GM12878 (cell line): ENCODE measurements around the gene EYA2. TPM values are rescaled to one million over a fixed set of nuclear protein-coding genes. Genes with fewer than 3 reads are reported as not detected.
A peak's percentile ranks its signal among the peaks of the same experiment; 100 is the strongest.

Experiments
- ATAC-seq: fragments of 200-7000 bp; cut with Tn5 transposase; 3 replicates; pipeline ENCODE4 v1.9.1; 2020; ENCODE audit warnings: mild to moderate bottlenecking, moderate library complexity
- BruUV-seq: library from RNA; stranded (reverse); fragments of 400-500 nt; replicated peaks from 2 replicates; lab custom pipeline; 2021; lab: Mats Ljungman, UMichigan
- CTCF ChIA-PET: fragments of 300-600 bp; sonication (Branson Sonifier 250); formaldehyde crosslinking; extraction: SDS; loops from one replicate; lab custom pipeline; 2021; ENCODE audit warnings: inconsistent platforms; lab: Yijun Ruan, JAX
- POLR2A ChIA-PET: fragments of 350-600 bp; formaldehyde crosslinking; extraction: SDS; loops from one replicate; lab custom pipeline; 2021; ENCODE audit warnings: inconsistent platforms; lab: Charles Lee
- RAD21 ChIA-PET: fragments of 300-600 bp; sonication (Branson Sonifier 250); formaldehyde crosslinking; loops from one replicate; lab custom pipeline; 2023; ENCODE audit warnings: antibody characterized with exemption; ENCODE audit not compliant: unreplicated experiment; lab: Charles Lee
- SMC1A ChIA-PET: fragments of 300-600 bp; sonication (Branson Sonifier 250); formaldehyde crosslinking; loops from one replicate; lab custom pipeline; 2023; ENCODE audit not compliant: unreplicated experiment, uncharacterized antibody; lab: Charles Lee
- DNase-seq: peaks from one replicate; pipeline ENCODE4 v3.0.0-alpha.2; 2011; ENCODE audit warnings: low read depth, low spot score
- FAIRE-seq: peaks from 3 replicates; lab custom pipeline; 2011; peaks lifted over from hg19 to GRCh38; lab: Jason Lieb, UNC
- H2AFZ ChIP-seq: 2 replicates; pipeline ENCODE4 v1.6.0; 2011; ENCODE audit warnings: low read depth, low read length, control low read depth; ENCODE audit not compliant: control insufficient read depth
- H3K27ac ChIP-seq: 2 replicates; pipeline ENCODE4 v1.5.1; 2011; ENCODE audit warnings: control low read depth; ENCODE audit not compliant: control insufficient read depth, insufficient read depth
- H3K27me3 ChIP-seq, 2 experiments: replicated peaks in 1 of 2; 2 replicates each; pipeline versions ENCODE4 v1.6.0 to v1.6.1; 2011; ENCODE audit warnings: low read length in 1 of 2; ENCODE audit not compliant: control insufficient read depth in 2 of 2, insufficient read depth in 2 of 2
- H3K36me3 ChIP-seq, 2 experiments: 2 replicates each; pipeline ENCODE4 v1.5.1; 2011; ENCODE audit warnings: low read length in 1 of 2; ENCODE audit not compliant: control insufficient read depth in 2 of 2, insufficient read depth in 2 of 2
- H3K4me1 ChIP-seq: 2 replicates; pipeline ENCODE4 v1.6.1; 2011; ENCODE audit warnings: mild to moderate bottlenecking, low read length, moderate library complexity, mixed read lengths; ENCODE audit not compliant: control insufficient read depth, insufficient read depth
- H3K4me2 ChIP-seq: 2 replicates; pipeline ENCODE4 v1.6.0; 2011; ENCODE audit warnings: control low read depth; ENCODE audit not compliant: control insufficient read depth, insufficient read depth
- H3K4me3 ChIP-seq: fragments of 200-600 bp; sonication (generic); 2 replicates; pipeline ENCODE4 v1.5.1; 2016
- H3K79me2 ChIP-seq: 2 replicates; pipeline ENCODE4 v1.6.0; 2011; ENCODE audit warnings: low read length; ENCODE audit not compliant: control insufficient read depth, insufficient read depth
- H3K9ac ChIP-seq: 2 replicates; pipeline ENCODE4 v1.8.0; 2011; ENCODE audit warnings: low read length, control low read depth, mixed read lengths; ENCODE audit not compliant: control insufficient read depth, insufficient read depth
- H3K9me3 ChIP-seq: replicated peaks from 3 replicates; pipeline ENCODE4 v1.5.1; 2011; ENCODE audit warnings: mild to moderate bottlenecking, low read length; ENCODE audit not compliant: control insufficient read depth, insufficient read depth
- H4K20me1 ChIP-seq: 2 replicates; pipeline ENCODE4 v1.6.0; 2011; ENCODE audit not compliant: control insufficient read depth, insufficient read depth
- ETV6 ChIP-seq, 2 experiments: fragments of 450-650 bp in 1 of 2; IDR thresholded peaks in 1 of 2; conservative IDR thresholded peaks in 1 of 2; 2 replicates each; pipeline ENCODE4 v1.6.1; 2014; ENCODE audit warnings: antibody characterized with exemption in 1 of 2, borderline replicate concordance in 1 of 2, low read depth in 1 of 2, mild to moderate bottlenecking in 1 of 2, moderate library complexity in 1 of 2
- NKRF ChIP-seq: fragments of 450-650 bp; conservative IDR thresholded peaks from 2 replicates; pipeline ENCODE4 v1.6.1; 2017; ENCODE audit warnings: mild to moderate bottlenecking, moderate library complexity
- WGBS: methylation state at CpG from one replicate; pipeline ENCODE4 v1.1.6; 2016; ENCODE audit warnings: low lambda C conversion rate; ENCODE audit not compliant: insufficient replicate concordance, insufficient coverage; ENCODE audit errors: missing lambda C conversion rate; 5-methylcytosine and 5-hydroxymethylcytosine counted together
- in situ Hi-C: fragments of 300-500 bp; cut with MboI; formaldehyde crosslinking; loops from 9 replicates; pipeline ENCODE4 v1.14.3; 2018; ENCODE audit warnings: mixed read lengths
- intact Hi-C: fragments of 100-400 bp; cut with micrococcal nuclease; formaldehyde crosslinking; loops from one replicate; pipeline ENCODE4 v1.14.2; 2022; ENCODE audit not compliant: unreplicated experiment
- polyA plus RNA-seq, 11 experiments: library from polyadenylated mRNA; depleted of rRNA in 4 of 11; unstranded in 6 of 11; stranded (reverse) in 5 of 11; fragments of >200 nt; fragmentation: Nextera tagmentation in 4 of 11; fragmentation: Illumina TruSeq in 1 of 11; extraction: Ambion mirVana in 4 of 11; extraction: Trizol in 1 of 11; gene quantifications; 1 replicate in 1 of 11; 2 replicates in 10 of 11; pipeline versions ENCODE4 v1.2.1 to v1.2.3, GENCODE V29; 2011 to 2016; ENCODE audit warnings: inconsistent platforms in 2 of 11, missing spikeins in 2 of 11, low read depth in 1 of 11
- total RNA-seq, 4 experiments: library from RNA; depleted of rRNA in 3 of 4; stranded (reverse); fragments of >200 nt in 3 of 4; fragmentation: Illumina TruSeq in 1 of 4; extraction: Trizol in 1 of 4; gene quantifications; 2 replicates each; pipeline versions ENCODE4 v1.2.1 to v1.2.3, GENCODE V29; 2013 to 2021
- TF ChIP-seq, protein P1 (sequence below): IDR thresholded peaks from 2 replicates; pipeline ENCODE4 v1.6.1; 2012; ENCODE audit warnings: low read depth, low read length, improper control_type of control experiment

Gene EYA2
- total and polyA plus RNA-seq, 10 of the 15 experiments (the other 5 are each of a cell fraction or from before 2014, with no cell fraction given): 0.20 TPM; not detected in 9

- no peak for TF ChIP-seq NKRF
Observed at GRCh38 chr20:47148059-47148458, 253.4 kb downstream of the EYA2 start (continued).

DNA sequence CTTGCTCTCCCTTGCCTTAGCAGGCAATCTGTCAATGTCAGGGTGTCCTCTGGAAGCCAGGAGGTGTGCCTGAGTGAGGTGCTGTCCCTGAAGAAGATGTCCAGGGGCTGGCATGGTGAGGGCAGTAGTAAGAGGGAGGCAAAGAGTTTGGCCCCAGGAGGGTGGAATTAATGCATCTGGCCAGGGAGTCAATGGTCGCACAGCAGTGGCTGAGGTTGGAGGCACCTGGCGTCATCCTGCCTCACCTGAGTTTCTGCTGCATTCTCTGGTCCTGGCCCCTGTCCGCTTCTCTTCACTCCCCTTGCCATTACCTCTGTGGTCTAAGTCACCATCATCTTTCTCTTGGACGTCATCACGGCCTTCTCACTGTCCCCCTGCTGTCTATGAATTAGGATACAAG lies 255.3 kb downstream of the EYA2 start:
- Histone ChIP-seq H3K9me3 (no peaks in the 10 kb centered on the region), H3K27me3 (no peaks in the 10 kb centered on the region; a peak in 1 of 4 replicates), H3K4me3 (no peak overlapping the region), H3K79me2 (no peaks in the 10 kb centered on the region), H3K36me3 (no peaks in the 10 kb centered on the region), H3K9ac (no peak overlapping the region), H4K20me1 (no peaks in the 10 kb centered on the region), H3K27ac (no peak overlapping the region), H2AFZ (no peak overlapping the region), H3K4me1 (no peaks in the 10 kb centered on the region), H3K4me2 (no peak overlapping the region)
- ChIA-PET SMC1A (interaction anchor here (0.9 to 1.3 kb wide), 2 partner anchors 392 to 396 kb away, joined by 3 to 4 read pairs; no protein-coding TSS in a partner anchor), CTCF (interaction anchor here (1.2 kb wide), 1 partner anchor 392 kb away, joined by 3 read pairs; no protein-coding TSS in a partner anchor), POLR2A (no interaction called here), RAD21 (interaction anchor here (0.8 kb wide), 1 partner anchor 386 kb away, joined by 3 read pairs; no protein-coding TSS in a partner anchor)
- in situ Hi-C loops (no loop called here), intact Hi-C loops (loop anchor here (10.0 kb wide), 1 partner anchor 385 kb away; no protein-coding TSS in a partner anchor)
- no TSS peak for BruUV-seq
- DNase-seq (no peak), ATAC-seq (no peak), FAIRE-seq (no peak)
- TF ChIP-seq, protein P1, sequence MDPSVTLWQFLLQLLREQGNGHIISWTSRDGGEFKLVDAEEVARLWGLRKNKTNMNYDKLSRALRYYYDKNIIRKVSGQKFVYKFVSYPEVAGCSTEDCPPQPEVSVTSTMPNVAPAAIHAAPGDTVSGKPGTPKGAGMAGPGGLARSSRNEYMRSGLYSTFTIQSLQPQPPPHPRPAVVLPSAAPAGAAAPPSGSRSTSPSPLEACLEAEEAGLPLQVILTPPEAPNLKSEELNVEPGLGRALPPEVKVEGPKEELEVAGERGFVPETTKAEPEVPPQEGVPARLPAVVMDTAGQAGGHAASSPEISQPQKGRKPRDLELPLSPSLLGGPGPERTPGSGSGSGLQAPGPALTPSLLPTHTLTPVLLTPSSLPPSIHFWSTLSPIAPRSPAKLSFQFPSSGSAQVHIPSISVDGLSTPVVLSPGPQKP: no peak
- TF ChIP-seq ETV6 (conservative IDR thresholded peaks at IDR 0.05 in 1 of 2, IDR thresholded peaks at IDR 0.05 in 1 of 2; ENCODE audit: borderline replicate concordance in 1 of 2, low read depth in 1 of 2): 0 out of 4 replicates have a peak, but pooled peaks of 1 of the 2 experiments have one; percentile 53
- WGBS: 74% methylated on average over 5 of the region's 5 CpGs
